SU-DHL-6 (cell line): Measurements from ENCODE around the gene EIF1AX.
"Not testable (repeated sequence)": the region's sequence is repeated elsewhere in the genome, so short reads cannot be mapped to it uniquely, and the experiment has no call there.

ENCODE experiments used
- EZH2phosphoT487 ChIP-seq: fragments of 200-600 bp; sonication (generic), shearing (Covaris generic); conservative IDR thresholded peaks from 2 replicates; pipeline ENCODE4 v1.6.1; 2018; ENCODE audit warnings: mild to moderate bottlenecking, antibody characterized with exemption, low read length, moderate library complexity, mixed read lengths
- TF ChIP-seq, protein P1 (sequence below): fragments of 200-600 bp; sonication (generic); IDR thresholded peaks from one replicate; pipeline ENCODE4 v1.5.1; 2017; ENCODE audit warnings: antibody characterized with exemption, mild to moderate bottlenecking, low read length, moderate library complexity; ENCODE audit not compliant: insufficient read depth, poor library complexity, severe bottlenecking

DNA sequence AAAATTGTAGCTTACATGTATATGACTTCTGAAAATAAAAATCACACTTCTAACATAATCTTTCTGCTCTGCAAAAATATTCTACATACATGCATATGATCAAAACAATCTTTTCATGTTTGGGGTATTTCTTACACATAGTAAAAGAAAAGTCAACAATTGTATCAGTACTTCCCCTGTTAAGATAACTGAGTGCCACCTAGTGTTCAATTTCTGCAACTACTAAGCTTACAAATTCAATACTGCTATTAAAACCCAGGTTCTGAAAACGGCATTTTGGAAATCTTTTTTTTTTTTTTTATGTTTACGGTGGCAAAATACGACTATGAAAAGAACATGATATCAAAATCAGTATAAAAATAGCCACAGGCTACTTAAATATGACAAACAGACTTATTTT, 14.2 kb downstream of the EIF1AX start:
- TF ChIP-seq, protein P1, sequence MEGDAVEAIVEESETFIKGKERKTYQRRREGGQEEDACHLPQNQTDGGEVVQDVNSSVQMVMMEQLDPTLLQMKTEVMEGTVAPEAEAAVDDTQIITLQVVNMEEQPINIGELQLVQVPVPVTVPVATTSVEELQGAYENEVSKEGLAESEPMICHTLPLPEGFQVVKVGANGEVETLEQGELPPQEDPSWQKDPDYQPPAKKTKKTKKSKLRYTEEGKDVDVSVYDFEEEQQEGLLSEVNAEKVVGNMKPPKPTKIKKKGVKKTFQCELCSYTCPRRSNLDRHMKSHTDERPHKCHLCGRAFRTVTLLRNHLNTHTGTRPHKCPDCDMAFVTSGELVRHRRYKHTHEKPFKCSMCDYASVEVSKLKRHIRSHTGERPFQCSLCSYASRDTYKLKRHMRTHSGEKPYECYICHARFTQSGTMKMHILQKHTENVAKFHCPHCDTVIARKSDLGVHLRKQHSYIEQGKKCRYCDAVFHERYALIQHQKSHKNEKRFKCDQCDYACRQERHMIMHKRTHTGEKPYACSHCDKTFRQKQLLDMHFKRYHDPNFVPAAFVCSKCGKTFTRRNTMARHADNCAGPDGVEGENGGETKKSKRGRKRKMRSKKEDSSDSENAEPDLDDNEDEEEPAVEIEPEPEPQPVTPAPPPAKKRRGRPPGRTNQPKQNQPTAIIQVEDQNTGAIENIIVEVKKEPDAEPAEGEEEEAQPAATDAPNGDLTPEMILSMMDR: peak; percentile 14
- not testable (repeated sequence) for TF ChIP-seq EZH2phosphoT487
